HepG2 (cell line): ENCODE results near the gene PEMT. TPM values are rescaled to one million over a fixed set of nuclear protein-coding genes. Genes with fewer than 3 reads are reported as not detected.

ENCODE experiments used
- AFF4 ChIP-seq: sonication (generic); formaldehyde crosslinking; IDR thresholded peaks from 2 replicates; pipeline ENCODE4 v1.4.0; 2020; ENCODE audit warnings: missing genetic modification reagents
- CBFB ChIP-seq: sonication (generic); formaldehyde crosslinking; IDR thresholded peaks from 2 replicates; pipeline ENCODE4 v1.4.0; 2020; ENCODE audit warnings: missing genetic modification reagents
- EHMT2 ChIP-seq: fragments of 200-600 bp; sonication (generic); IDR thresholded peaks from 2 replicates; pipeline ENCODE4 v1.7.0; 2017; ENCODE audit warnings: antibody characterized with exemption, low read depth, low read length, borderline replicate concordance
- GFI1 ChIP-seq: sonication (generic); formaldehyde crosslinking; IDR thresholded peaks from 2 replicates; pipeline ENCODE4 v1.5.0; 2020; ENCODE audit warnings: missing genetic modification reagents, mild to moderate bottlenecking, borderline replicate concordance
- MED1 ChIP-seq: sonication (generic); formaldehyde crosslinking; IDR thresholded peaks from 2 replicates; pipeline ENCODE4 v1.4.0; 2020; ENCODE audit warnings: missing genetic modification reagents
- MEIS1 ChIP-seq: sonication (generic); formaldehyde crosslinking; IDR thresholded peaks from 2 replicates; pipeline ENCODE4 v1.9.0; 2021; ENCODE audit warnings: mild to moderate bottlenecking, missing genetic modification reagents, moderate library complexity, borderline replicate concordance
- MLLT10 ChIP-seq: sonication (generic); formaldehyde crosslinking; IDR thresholded peaks from 2 replicates; pipeline ENCODE4 v1.4.0; 2020; ENCODE audit warnings: missing genetic modification reagents
- MLX ChIP-seq: IDR thresholded peaks from 2 replicates; pipeline ENCODE4 v1.6.1; 2016
- MXD3 ChIP-seq: IDR thresholded peaks from 2 replicates; pipeline ENCODE4 v1.6.1; 2016; ENCODE audit warnings: mild to moderate bottlenecking, missing biosample characterization, missing genetic modification reagents
- NFIC ChIP-seq: IDR thresholded peaks from 2 replicates; pipeline ENCODE4 v1.6.1; 2012; ENCODE audit warnings: mild to moderate bottlenecking, low read length, inconsistent platforms
- RBAK ChIP-seq: sonication (generic); formaldehyde crosslinking; IDR thresholded peaks from 2 replicates; pipeline ENCODE4 v1.5.1; 2020; ENCODE audit warnings: mild to moderate bottlenecking, missing genetic modification reagents
- RXRA ChIP-seq: sonication (generic); formaldehyde crosslinking; IDR thresholded peaks from 2 replicates; pipeline ENCODE4 v1.5.1; 2020; ENCODE audit warnings: missing genetic modification reagents
- SIX1 ChIP-seq: sonication (generic); formaldehyde crosslinking; IDR thresholded peaks from 2 replicates; pipeline ENCODE4 v1.4.0; 2020; ENCODE audit warnings: missing genetic modification reagents, borderline replicate concordance
- SNAPC2 ChIP-seq: sonication (generic); formaldehyde crosslinking; IDR thresholded peaks from 2 replicates; pipeline ENCODE4 v1.8.1; 2022; ENCODE audit warnings: mild to moderate bottlenecking, missing genetic modification reagents
- ZBTB46 ChIP-seq: sonication (generic); formaldehyde crosslinking; IDR thresholded peaks from 2 replicates; pipeline ENCODE4 v1.4.0; 2020; ENCODE audit warnings: mild to moderate bottlenecking, missing genetic modification reagents, borderline replicate concordance
- ZNF33A ChIP-seq: sonication (generic); formaldehyde crosslinking; IDR thresholded peaks from 2 replicates; pipeline ENCODE4 v1.5.1; 2020; ENCODE audit warnings: missing genetic modification reagents, mild to moderate bottlenecking, moderate library complexity, borderline replicate concordance
- ZNF547 ChIP-seq: sonication (generic); formaldehyde crosslinking; IDR thresholded peaks from 2 replicates; pipeline ENCODE4 v1.5.1; 2020; ENCODE audit warnings: mild to moderate bottlenecking, missing genetic modification reagents
- ZNF549 ChIP-seq: sonication (generic); formaldehyde crosslinking; IDR thresholded peaks from 2 replicates; pipeline ENCODE4 v1.5.0; 2020; ENCODE audit warnings: missing genetic modification reagents
- ZNF557 ChIP-seq: sonication (generic); formaldehyde crosslinking; IDR thresholded peaks from 2 replicates; pipeline ENCODE4 v1.4.0; 2020; ENCODE audit warnings: missing genetic modification reagents
- ZNF644 ChIP-seq: IDR thresholded peaks from 2 replicates; pipeline ENCODE4 v1.6.1; 2016; ENCODE audit warnings: low read depth
- ZNF672 ChIP-seq: sonication (generic); formaldehyde crosslinking; IDR thresholded peaks from 2 replicates; pipeline ENCODE4 v1.8.1; 2022; ENCODE audit warnings: missing genetic modification reagents
- ZNF713 ChIP-seq: sonication (generic); formaldehyde crosslinking; IDR thresholded peaks from 2 replicates; pipeline ENCODE4 v1.4.0; 2020; ENCODE audit warnings: mild to moderate bottlenecking, missing genetic modification reagents
- ZSCAN21 ChIP-seq: sonication (generic); formaldehyde crosslinking; IDR thresholded peaks from 2 replicates; pipeline ENCODE4 v1.8.0; 2022; ENCODE audit warnings: mild to moderate bottlenecking, missing genetic modification reagents, moderate library complexity, borderline replicate concordance
- polyA plus RNA-seq, 8 experiments: library from polyadenylated mRNA; depleted of rRNA in 3 of 8; stranded (reverse) in 7 of 8; unstranded in 1 of 8; fragments of >200 nt; fragmentation: Illumina TruSeq in 4 of 8; extraction: Trizol in 4 of 8; gene quantifications; 2 replicates each; pipeline versions ENCODE4 v1.2.1 to v1.2.3, GENCODE V29; 2011 to 2016; ENCODE audit warnings: low read depth in 4 of 8, missing spikeins in 1 of 8, mixed read lengths in 1 of 8; ENCODE audit not compliant: insufficient read depth in 1 of 8
- total RNA-seq, 5 experiments: library from RNA; depleted of rRNA; stranded (reverse); fragments of >200 nt; fragmentation: Illumina TruSeq; extraction: Trizol; gene quantifications; 2 replicates each; pipeline ENCODE4 v1.2.3, GENCODE V29; 2016; ENCODE audit warnings: low read depth in 1 of 5

Gene PEMT
- total and polyA plus RNA-seq, 2 of the 13 experiments (the other 11 are each of a cell fraction or from before 2014, with no cell fraction given), result 31.7 to 43.6 TPM

- TF ChIP-seq AFF4, result no peak
- no peak for TF ChIP-seq NFIC
- TF ChIP-seq EHMT2, result no peak
- peak; percentile 93 for TF ChIP-seq MED1 (CRISPR knock-in tag)
- TF ChIP-seq SNAPC2, result no peak
- TF ChIP-seq ZNF557, result no peak
- TF ChIP-seq ZNF672 (CRISPR knock-in tag), result no peak
- no peak for TF ChIP-seq ZNF549 (CRISPR knock-in tag)
- TF ChIP-seq ZNF713 (CRISPR knock-in tag), result 0 out of 2 replicates have a peak, but pooled peaks have one; percentile 11
- TF ChIP-seq RBAK (CRISPR knock-in tag), result no peak
- no peak for TF ChIP-seq CBFB
- TF ChIP-seq RXRA (CRISPR knock-in tag), result peak; percentile 84
- no peak; the same call in 1 of the 2 replicates for TF ChIP-seq GFI1 (CRISPR knock-in tag)
- no peak for TF ChIP-seq ZNF33A (CRISPR knock-in tag)
- no peak for TF ChIP-seq SIX1 (CRISPR knock-in tag)
- TF ChIP-seq MLLT10 (CRISPR knock-in tag), result no peak
- no peak for TF ChIP-seq ZNF547 (CRISPR knock-in tag)
- TF ChIP-seq MXD3, result no peak
- TF ChIP-seq ZSCAN21 (CRISPR knock-in tag), result no peak
- TF ChIP-seq MLX (CRISPR knock-in tag), result peak; percentile 39; the same call in 1 of the 2 replicates
- TF ChIP-seq MEIS1, result peak; percentile 82; the same call in 1 of the 2 replicates
- peak; percentile 79 for TF ChIP-seq ZNF644 (CRISPR knock-in tag)
- TF ChIP-seq ZBTB46 (CRISPR knock-in tag), result no peak
Measured at GRCh38 chr17:17580662-17581470, 10.6 kb downstream of the PEMT start (continued).
